H54 (cell line): ENCODE results near the gene TNFRSF25.
A peak's percentile ranks its signal among the peaks of the same experiment; 100 is the strongest.
"Not testable (repeated sequence)": the region's sequence is repeated elsewhere in the genome, so short reads cannot be mapped to it uniquely, and the experiment has no call there.

Experiments used
- DNase-seq: peaks from one replicate; pipeline ENCODE4 v3.0.0; 2011; ENCODE audit warnings: low spot score, mixed read lengths; ENCODE audit not compliant: insufficient read length
- FAIRE-seq: peaks from 3 replicates; lab custom pipeline; 2011; peaks lifted over from hg19 to GRCh38; lab: Jason Lieb, UNC
- POLR2A ChIP-seq: IDR thresholded peaks from 2 replicates; pipeline ENCODE4 v1.6.1; 2011; ENCODE audit warnings: low read depth, mild to moderate bottlenecking, low read length

Gene TNFRSF25

DNA sequence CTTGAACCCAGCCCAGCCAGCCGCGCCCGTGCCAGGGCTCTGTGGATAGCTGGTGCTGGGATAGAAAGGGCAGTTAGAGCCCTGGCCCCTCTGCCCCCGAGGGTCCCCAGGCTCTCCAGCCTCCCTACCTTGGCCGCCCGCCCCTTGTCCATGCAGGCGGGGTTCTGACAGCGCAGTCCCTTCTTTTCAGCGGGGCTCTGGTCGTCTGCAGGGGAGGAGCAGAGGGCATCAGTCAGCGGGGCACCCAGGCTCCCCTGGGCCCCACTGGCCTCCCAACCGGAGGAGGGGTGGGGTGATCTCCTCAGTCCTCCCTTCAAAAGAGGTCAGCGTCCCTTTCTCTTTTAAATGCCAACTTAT, 30.4 kb upstream of the TNFRSF25 start:
- no peak for TF ChIP-seq POLR2A
- DNase-seq (no peak), FAIRE-seq (no peak)

DNA sequence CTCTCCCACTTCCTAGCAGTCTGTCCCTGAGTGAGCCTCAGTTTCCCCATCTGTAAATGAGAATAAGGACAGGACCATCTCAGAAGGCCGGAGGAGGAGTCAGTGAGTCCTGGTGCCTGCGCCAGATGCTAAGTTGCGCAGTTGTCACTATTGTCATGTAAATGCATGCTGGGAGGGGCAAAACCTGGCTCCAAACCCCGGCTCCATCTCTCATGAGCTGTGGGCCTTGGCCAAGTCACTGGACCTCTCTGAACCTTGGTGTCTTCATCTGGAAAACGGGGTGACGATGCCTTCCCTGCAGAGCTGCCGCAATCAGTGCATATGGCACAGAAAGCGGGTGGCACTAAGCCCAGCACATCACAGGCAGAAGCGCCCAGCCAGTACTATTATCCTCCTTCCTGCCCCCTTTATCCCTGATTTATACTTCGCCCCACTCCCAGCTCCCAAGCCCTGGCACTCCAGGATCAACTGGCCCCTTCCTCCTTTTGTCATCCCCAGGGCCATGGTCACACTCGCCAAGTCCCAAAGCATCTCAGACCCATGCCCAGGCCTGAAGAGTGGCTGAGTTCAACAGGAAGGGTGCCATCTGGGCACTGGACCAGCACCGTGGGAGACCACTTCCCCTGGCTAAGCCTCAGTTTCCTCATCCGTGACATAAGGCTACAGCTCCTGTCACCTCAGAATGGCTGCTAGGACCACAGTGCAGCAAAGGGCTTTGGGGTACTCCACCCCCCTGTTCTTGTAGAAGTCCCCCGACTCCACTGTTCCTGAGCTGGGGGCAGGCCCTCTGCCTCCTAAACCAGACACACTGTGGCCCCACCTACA, 29.8 kb upstream of the TNFRSF25 start:
- FAIRE-seq (no peak), DNase-seq (no peak)
- TF ChIP-seq POLR2A = no peak

GRCh38 chr1:6495041-6495441, 29.1 kb upstream of the TNFRSF25 start:
- FAIRE-seq (no peak), DNase-seq (no peak)
- TF ChIP-seq POLR2A = no peak

- DNase-seq = no peak
- FAIRE-seq = no peak
Observed at GRCh38 chr1:6494627-6495026, 28.7 kb upstream of the TNFRSF25 start.

GRCh38 chr1:6493834-6494223, 27.9 kb upstream of the TNFRSF25 start:
- not testable (repeated sequence) for FAIRE-seq, DNase-seq

More at GRCh38 chr1:6494627-6495026, 28.7 kb upstream of the TNFRSF25 start:
- no peak for TF ChIP-seq POLR2A

GRCh38 chr1:6491966-6492365, 26.0 kb upstream of the TNFRSF25 start:
- no peak for DNase-seq
- FAIRE-seq = no peak
- no peak for TF ChIP-seq POLR2A

- TF ChIP-seq POLR2A = 0 out of 2 replicates have a peak, but pooled peaks have one; percentile 12
- FAIRE-seq (peak; percentile 93), DNase-seq (peak; percentile 71)
Observed at GRCh38 chr1:6491480-6491962, 25.5 kb upstream of the TNFRSF25 start, which contains the start of gene PLEKHG5. Gene PLEKHG5 (minus strand): TSS chr1:6491667. CDS start chr1:6477571, 14,096 bp downstream.

GRCh38 chr1:6491081-6491449, 25.1 kb upstream of the TNFRSF25 start:
- FAIRE-seq (no peak), DNase-seq (no peak)
- no peak for TF ChIP-seq POLR2A

DNA sequence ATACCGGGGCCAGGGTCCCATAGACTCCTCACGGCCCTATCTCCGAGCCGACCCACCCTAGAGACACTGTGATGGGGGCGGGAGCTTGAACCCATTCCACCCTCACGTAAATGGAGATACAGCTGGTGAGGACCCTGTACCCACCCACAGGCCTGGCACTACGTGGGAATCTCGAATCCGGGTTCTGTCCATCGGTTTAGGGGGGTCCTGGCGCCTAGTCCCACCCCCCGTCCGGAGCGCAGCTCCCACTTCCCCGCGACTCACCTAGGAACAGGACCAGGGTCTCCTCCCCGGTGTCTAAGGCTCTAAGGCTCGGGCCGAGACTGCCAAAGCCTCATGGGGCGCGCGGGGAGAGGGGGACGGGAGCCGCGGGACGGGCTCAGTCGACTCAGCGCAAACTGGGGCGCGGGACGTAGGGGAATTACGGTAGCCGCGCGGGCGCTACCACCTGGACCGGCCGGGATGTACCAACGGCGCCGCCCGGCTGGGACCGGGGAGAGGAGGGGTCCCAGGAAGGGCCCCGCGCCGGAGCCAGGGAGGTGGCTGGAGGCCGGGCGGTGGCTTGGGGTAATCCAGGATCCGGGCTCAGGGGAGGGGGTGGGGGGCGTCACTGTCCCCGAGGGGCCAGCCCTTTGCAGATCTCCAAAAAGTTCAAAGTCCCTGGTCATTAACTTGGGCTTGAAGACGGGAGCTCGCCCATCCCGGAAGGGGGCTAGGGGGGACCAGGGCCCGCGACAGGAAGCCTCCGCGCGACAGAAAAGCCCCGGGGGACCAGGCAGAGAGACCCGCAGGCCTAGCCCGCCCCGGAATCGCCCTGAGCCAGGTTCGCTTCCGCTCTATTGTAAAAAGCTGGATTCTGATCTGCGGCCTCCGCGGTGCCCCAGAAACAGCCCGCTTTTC, 24.5 kb upstream of the TNFRSF25 start:
- no peak for TF ChIP-seq POLR2A
- FAIRE-seq (no peak), DNase-seq (peak; percentile 61)

DNA sequence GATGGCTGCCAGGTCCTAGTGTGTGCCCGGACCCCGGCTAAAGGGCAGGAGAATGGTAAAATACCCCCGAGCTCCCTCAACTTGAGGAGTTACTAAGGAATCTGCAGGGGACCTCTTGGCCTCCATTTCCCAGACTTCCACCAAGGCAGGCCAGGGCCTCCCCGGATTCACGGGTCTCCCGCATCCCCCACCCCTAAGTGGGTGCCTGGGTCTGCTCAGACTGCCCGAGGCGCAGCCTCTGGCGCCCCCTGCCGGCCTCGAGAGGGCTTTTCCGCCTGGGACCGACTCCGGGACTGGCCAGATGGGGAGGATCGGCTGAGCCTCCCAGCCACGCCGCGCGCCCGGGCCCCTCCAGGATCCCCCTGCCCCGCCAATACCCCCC, 23.8 kb upstream of the TNFRSF25 start:
- no peak for FAIRE-seq
- TF ChIP-seq POLR2A = no peak
- DNase-seq = peak; percentile 79

DNA sequence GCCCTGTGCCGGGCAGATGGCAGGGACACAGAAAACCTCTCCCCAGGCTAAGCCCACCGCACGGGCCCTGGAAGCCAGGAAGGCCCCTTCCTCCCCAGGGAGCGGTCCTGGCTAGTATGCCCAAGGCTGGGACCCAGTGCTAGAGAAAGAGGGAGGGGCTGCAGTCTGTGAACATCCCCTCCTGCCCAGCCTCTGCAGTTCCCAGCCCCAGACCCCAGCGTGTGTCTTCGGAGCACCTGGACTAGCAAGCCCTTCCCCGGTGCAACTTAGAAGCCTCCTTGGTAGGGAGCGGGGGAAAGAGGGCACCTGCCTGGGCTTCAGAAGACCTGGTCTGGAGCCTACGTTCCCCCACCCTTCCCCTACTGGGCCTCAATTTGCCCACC, 23.4 kb upstream of the TNFRSF25 start:
- no peak for FAIRE-seq
- TF ChIP-seq POLR2A = no peak
- no peak for DNase-seq

DNA sequence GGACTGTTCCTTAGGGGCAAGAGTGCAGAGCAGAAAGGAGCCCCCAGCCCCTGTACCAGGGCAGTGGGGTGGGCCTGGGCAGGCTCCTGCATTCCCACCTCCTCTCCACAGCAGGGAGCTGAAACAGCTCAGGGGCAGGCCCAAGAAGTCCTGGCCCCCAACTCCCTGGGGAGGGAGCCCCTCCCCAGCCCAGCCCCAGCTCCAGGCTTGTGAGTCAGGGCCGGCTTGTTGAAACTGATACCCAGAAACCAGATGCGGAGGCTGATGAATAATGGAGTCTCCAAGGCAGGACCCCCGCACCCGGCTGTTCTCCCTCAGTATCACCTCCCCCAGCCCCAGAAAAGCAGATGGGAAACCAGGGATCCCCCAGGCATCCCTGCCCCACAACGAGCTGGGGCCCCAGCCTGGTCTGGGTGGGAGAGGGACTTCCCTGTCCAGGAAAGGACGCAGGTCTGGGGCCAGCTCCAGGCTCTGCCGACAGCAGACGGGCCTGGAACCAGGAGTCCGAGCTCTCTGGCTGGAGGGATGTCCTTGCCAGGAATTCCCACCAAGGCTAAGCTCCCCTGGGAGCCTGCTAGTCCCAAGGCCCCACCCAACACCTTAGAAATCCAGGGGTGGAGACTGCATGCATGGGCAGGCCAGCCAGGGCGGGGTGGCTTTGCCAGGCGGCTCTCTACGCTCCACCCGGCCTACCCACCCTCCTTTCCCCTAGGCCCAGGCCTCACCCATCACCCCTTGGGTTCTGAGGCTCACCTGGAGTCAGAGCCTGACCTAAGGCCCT, 22.8 kb upstream of the TNFRSF25 start:
- no peak for FAIRE-seq
- TF ChIP-seq POLR2A = no peak
- no peak for DNase-seq

GRCh38 chr1:6487804-6488484, 22.0 kb upstream of the TNFRSF25 start:
- no peak for TF ChIP-seq POLR2A
- DNase-seq (no peak), FAIRE-seq (no peak)
